H1 (cell line): ENCODE measurements around the gene TMEM14B. TPM values are rescaled to one million over a fixed set of nuclear protein-coding genes. Genes with fewer than 3 reads are reported as not detected.

Source experiments
- CTCF ChIA-PET: fragments of 300-600 bp; sonication (Branson Sonifier 250); formaldehyde crosslinking; loops from one replicate; lab custom pipeline; 2021; ENCODE audit not compliant: partially characterized antibody; lab: Charles Lee
- POLR2A ChIA-PET: fragments of 300-600 bp; sonication (Branson Sonifier 250); formaldehyde crosslinking; loops from one replicate; lab custom pipeline; 2021; ENCODE audit warnings: inconsistent platforms; ENCODE audit not compliant: partially characterized antibody; lab: Charles Lee
- DNase-seq, 2 experiments: peaks; one replicate each; pipeline versions ENCODE4 v3.0.0 to v3.0.0-alpha.2; 2010 to 2022; ENCODE audit warnings: low spot score in 2 of 2, low read depth in 1 of 2, mixed read lengths in 1 of 2
- FAIRE-seq: peaks from 2 replicates; lab custom pipeline; 2011; peaks lifted over from hg19 to GRCh38; lab: Jason Lieb, UNC
- H2AFZ ChIP-seq: 2 replicates; pipeline ENCODE4 v1.8.1; 2012; ENCODE audit warnings: low read length, inconsistent platforms
- H2AK5ac ChIP-seq: 2 replicates; pipeline ENCODE4 v1.6.1; 2013; ENCODE audit warnings: low read depth, low read length
- H2BK120ac ChIP-seq: replicated peaks from 2 replicates; pipeline ENCODE3; 2013; ENCODE audit warnings: low read depth, low read length, inconsistent platforms
- H2BK12ac ChIP-seq: 2 replicates; pipeline ENCODE4 v1.6.1; 2013; ENCODE audit warnings: low read depth, low read length
- H2BK15ac ChIP-seq: 2 replicates; pipeline ENCODE4 v1.6.1; 2013; ENCODE audit warnings: low read length
- H2BK20ac ChIP-seq: 2 replicates; pipeline ENCODE4 v1.6.1; 2013; ENCODE audit warnings: low read length
- H2BK5ac ChIP-seq: 2 replicates; pipeline ENCODE4 v1.6.1; 2013; ENCODE audit warnings: low read depth, low read length
- H3K14ac ChIP-seq: 2 replicates; pipeline ENCODE4 v1.6.1; 2013; ENCODE audit warnings: inconsistent platforms; ENCODE audit not compliant: insufficient read length
- H3K18ac ChIP-seq: 2 replicates; pipeline ENCODE4 v1.6.1; 2013; ENCODE audit warnings: low read length; ENCODE audit errors: extremely low read depth
- H3K23ac ChIP-seq: 2 replicates; pipeline ENCODE4 v1.6.1; 2013; ENCODE audit warnings: inconsistent platforms; ENCODE audit not compliant: insufficient read length
- H3K23me2 ChIP-seq: 2 replicates; pipeline ENCODE4 v1.6.1; 2013; ENCODE audit warnings: low read depth, low read length
- H3K27ac ChIP-seq: 2 replicates; pipeline ENCODE4 v1.6.1; 2011; ENCODE audit warnings: low read depth, low read length, inconsistent platforms
- H3K27me3 ChIP-seq, 4 experiments: replicated peaks in 1 of 4; 1 replicate in 1 of 4; 2 replicates in 3 of 4; pipeline versions ENCODE4 v1.6.1 to v1.8.1; 2011 to 2013; ENCODE audit warnings: low read length in 3 of 4, mild to moderate bottlenecking in 3 of 4, inconsistent platforms in 2 of 4, mixed read lengths in 2 of 4, moderate library complexity in 1 of 4; ENCODE audit not compliant: control insufficient read depth in 3 of 4, insufficient read depth in 3 of 4; ENCODE audit errors: extremely low read depth in 1 of 4
- H3K36me3 ChIP-seq, 4 experiments: 2 replicates each; pipeline versions ENCODE4 v1.6.1 to v1.8.1; 2011 to 2013; ENCODE audit warnings: mild to moderate bottlenecking in 4 of 4, low read length in 3 of 4, moderate library complexity in 2 of 4, control low read depth in 1 of 4, inconsistent platforms in 1 of 4; ENCODE audit not compliant: insufficient read depth in 4 of 4, control insufficient read depth in 2 of 4
- H3K4ac ChIP-seq: replicated peaks from 2 replicates; pipeline ENCODE3; 2013; ENCODE audit warnings: low read length, low read depth, mixed read lengths, inconsistent platforms; ENCODE audit not compliant: insufficient read length
- H3K4me1 ChIP-seq, 4 experiments: replicated peaks in 1 of 4; 1 replicate in 1 of 4; 2 replicates in 3 of 4; pipeline versions ENCODE4 v1.6.1 to v1.8.1; 2011 to 2013; ENCODE audit warnings: low read length in 3 of 4, inconsistent platforms in 2 of 4, mixed read lengths in 1 of 4; ENCODE audit not compliant: insufficient read depth in 4 of 4, control insufficient read depth in 3 of 4
- H3K4me2 ChIP-seq, 2 experiments: 2 replicates each; pipeline versions ENCODE4 v1.6.1 to v1.8.1; 2011 to 2013; ENCODE audit warnings: low read depth in 2 of 2, low read length in 2 of 2, control low read depth in 1 of 2, inconsistent platforms in 1 of 2, mild to moderate bottlenecking in 1 of 2; ENCODE audit not compliant: insufficient read depth in 1 of 2
- H3K4me3 ChIP-seq, 4 experiments: fragments of 200-600, 300-600 bp in 1 of 4; sonication (generic), shearing (Covaris generic), sonication (Bioruptor Twin) in 1 of 4; 2 replicates each; pipeline versions ENCODE4 v1.5.1 to v1.8.1; 2011 to 2016; ENCODE audit warnings: low read length in 4 of 4, low read depth in 3 of 4, control low read depth in 2 of 4, inconsistent platforms in 2 of 4, mild to moderate bottlenecking in 2 of 4, mixed read lengths in 1 of 4, moderate library complexity in 1 of 4; ENCODE audit not compliant: insufficient read depth in 2 of 4; ENCODE audit errors: extremely low read depth in 1 of 4
- H3K56ac ChIP-seq: replicated peaks from 2 replicates; pipeline ENCODE3; 2013; ENCODE audit warnings: low read depth, mild to moderate bottlenecking, mixed read lengths, low read length, inconsistent platforms; ENCODE audit not compliant: insufficient read length
- H3K79me1 ChIP-seq: 2 replicates; pipeline ENCODE4 v1.6.1; 2013; ENCODE audit warnings: low read depth, low read length, control low read depth
- H3K79me2 ChIP-seq, 2 experiments: 2 replicates each; pipeline versions ENCODE4 v1.6.1 to v1.8.1; 2012 to 2013; ENCODE audit warnings: low read length in 2 of 2, mild to moderate bottlenecking in 2 of 2, inconsistent platforms in 1 of 2; ENCODE audit not compliant: insufficient read depth in 2 of 2, control insufficient read depth in 1 of 2
- H3K9ac ChIP-seq, 4 experiments: replicated peaks in 1 of 4; 1 replicate in 1 of 4; 2 replicates in 3 of 4; pipeline versions ENCODE4 v1.6.1 to v1.8.1; 2011 to 2013; ENCODE audit warnings: low read depth in 3 of 4, low read length in 3 of 4, control low read depth in 2 of 4, mild to moderate bottlenecking in 2 of 4, moderate library complexity in 2 of 4, inconsistent platforms in 1 of 4; ENCODE audit errors: extremely low read depth in 1 of 4
- H3K9me3 ChIP-seq, 2 experiments: 2 replicates each; pipeline versions ENCODE4 v1.6.1 to v1.8.1; 2012 to 2013; ENCODE audit warnings: mild to moderate bottlenecking in 2 of 2, moderate library complexity in 2 of 2, control low read depth in 1 of 2, inconsistent platforms in 1 of 2, low read depth in 1 of 2, low read length in 1 of 2, mixed read lengths in 1 of 2; ENCODE audit not compliant: insufficient read depth in 2 of 2
- H4K20me1 ChIP-seq, 2 experiments: replicated peaks in 1 of 2; 2 replicates each; pipeline versions ENCODE3 to v1.8.1; 2011 to 2013; ENCODE audit warnings: inconsistent platforms in 2 of 2, low read length in 2 of 2, mild to moderate bottlenecking in 1 of 2; ENCODE audit not compliant: insufficient read depth in 2 of 2, control insufficient read depth in 1 of 2
- H4K5ac ChIP-seq: 2 replicates; pipeline ENCODE4 v1.6.1; 2013; ENCODE audit warnings: low read length, low read depth, mixed read lengths, inconsistent platforms; ENCODE audit not compliant: insufficient read length
- H4K8ac ChIP-seq: 2 replicates; pipeline ENCODE4 v1.8.0; 2013; ENCODE audit warnings: mild to moderate bottlenecking, moderate library complexity, low read length, inconsistent platforms; ENCODE audit not compliant: insufficient read depth; ENCODE audit errors: extremely low read depth
- H4K91ac ChIP-seq: replicated peaks from 2 replicates; pipeline ENCODE3; 2013; ENCODE audit warnings: low read length, mixed read lengths, inconsistent platforms; ENCODE audit not compliant: insufficient read length
- BACH1 ChIP-seq: IDR thresholded peaks from 2 replicates; pipeline ENCODE4 v1.6.1; 2012; ENCODE audit warnings: low read length, improper control_type of control experiment
- CHD1 ChIP-seq: IDR thresholded peaks from 2 replicates; pipeline ENCODE4 v1.6.1; 2012; ENCODE audit warnings: low read depth, low read length, improper control_type of control experiment
- JUND ChIP-seq: IDR thresholded peaks from 2 replicates; pipeline ENCODE4 v1.6.1; 2011; ENCODE audit warnings: mild to moderate bottlenecking, improper control_type of control experiment, low read length
- KDM1A ChIP-seq: fragments of 200-600, 300-600 bp; sonication (generic); IDR thresholded peaks from 2 replicates; pipeline ENCODE4 v1.7.1; 2016; ENCODE audit warnings: mild to moderate bottlenecking, low read length, borderline replicate concordance
- RNF2 ChIP-seq: fragments of 200-900, 300-1000 bp; sonication (generic); IDR thresholded peaks from 2 replicates; pipeline ENCODE4 v1.7.1; 2016; ENCODE audit warnings: borderline replicate concordance, low read depth, mild to moderate bottlenecking, antibody characterized with exemption, low read length; ENCODE audit not compliant: poor library complexity, severe bottlenecking; ENCODE audit errors: missing control alignments
- SRF ChIP-seq: IDR thresholded peaks from 2 replicates; pipeline ENCODE4 v1.6.1; 2011; ENCODE audit warnings: mild to moderate bottlenecking, low read depth, low read length, moderate library complexity
- TAF1 ChIP-seq: IDR thresholded peaks from 2 replicates; pipeline ENCODE4 v1.6.1; 2011; ENCODE audit warnings: mild to moderate bottlenecking, low read depth, low read length
- TAF7 ChIP-seq: optimal IDR thresholded peaks from 2 replicates; pipeline ENCODE3; 2011; ENCODE audit warnings: low read depth, mild to moderate bottlenecking, inconsistent platforms, low read length, moderate library complexity, borderline replicate concordance
- TEAD4 ChIP-seq: IDR thresholded peaks from 2 replicates; pipeline ENCODE4 v1.6.1; 2012; ENCODE audit warnings: low read depth, low read length, inconsistent platforms, mixed read lengths
- USF2 ChIP-seq: IDR thresholded peaks from 2 replicates; pipeline ENCODE4 v1.6.1; 2011; ENCODE audit warnings: low read length, improper control_type of control experiment
- WGBS, 2 experiments: shearing (Covaris generic) in 1 of 2; methylation state at CpG; one replicate each; pipeline versions ENCODE4 v1.1.6 to v1.1.7; 2013 to 2015; ENCODE audit warnings: low lambda C conversion rate in 2 of 2, mixed read lengths in 2 of 2, inconsistent platforms in 1 of 2, low coverage in 1 of 2, missing lambda C conversion rate in 1 of 2; ENCODE audit not compliant: insufficient replicate concordance in 2 of 2, insufficient coverage in 1 of 2, insufficient read length in 1 of 2; ENCODE audit errors: extremely low coverage in 1 of 2, missing lambda C conversion rate in 1 of 2; 5-methylcytosine and 5-hydroxymethylcytosine counted together
- polyA plus RNA-seq, 7 experiments: library from polyadenylated mRNA; depleted of rRNA in 3 of 7; stranded (reverse) in 5 of 7; unstranded in 2 of 7; fragments of >200 nt in 5 of 7; fragments of 200-250 nt in 2 of 7; gene quantifications; 1 replicate in 5 of 7; 2 replicates in 1 of 7; 4 replicates in 1 of 7; pipeline versions ENCODE4 v1.2.1 to v1.2.3, GENCODE V29; 2011 to 2013; ENCODE audit warnings: missing spikeins in 2 of 7, mixed read lengths in 2 of 7
- total RNA-seq: library from RNA; stranded (reverse); fragmentation: NEBNext Ultra II Directional; extraction: Animal tissue kit (Norgen Biotek cat#: 25700); gene quantifications from 2 replicates; pipeline ENCODE4 v1.2.1, GENCODE V29; 2021

TMEM14B gene
- total and polyA plus RNA-seq, 2 of the 8 experiments (the other 6 are each of a cell fraction or from before 2014, with no cell fraction given) = 84.6 to 109 TPM

DNA sequence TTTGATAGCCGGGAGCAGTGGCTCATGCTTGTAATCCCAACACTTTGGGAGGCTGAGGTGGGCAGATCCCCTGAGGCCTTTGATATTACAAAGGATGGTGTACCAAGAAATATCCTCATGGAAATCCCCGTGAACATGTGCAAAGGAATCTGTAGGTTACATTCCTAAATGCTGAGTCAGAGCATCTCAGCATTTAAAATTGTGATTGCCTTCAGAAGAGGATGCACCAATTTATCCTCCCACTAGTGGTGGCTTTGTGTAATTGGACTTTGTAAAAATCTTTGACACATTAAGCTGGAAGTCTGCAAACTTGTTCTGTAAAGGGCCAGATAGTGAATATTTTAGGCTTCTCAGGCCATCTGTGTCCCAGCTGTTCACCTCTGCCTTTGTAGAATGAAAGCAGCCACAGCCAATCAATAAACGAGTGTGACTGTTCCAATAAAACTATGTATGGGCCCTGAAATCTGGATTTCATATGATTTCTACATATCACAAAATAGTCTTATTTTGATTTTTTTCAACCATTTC, 11.8 kb downstream of the TMEM14B start:
- Histone ChIP-seq H2BK20ac (no peak overlapping the region), H4K8ac (no peak overlapping the region), H2BK120ac (no peak overlapping the region), H3K79me1 (peaks cover 5% of the 10 kb centered on the region; the same call in 1 of the 2 replicates), H3K27ac (no peak overlapping the region), H3K27me3 (no peaks in the 10 kb centered on the region), H3K14ac (no peak overlapping the region), H2BK5ac (no peak overlapping the region), H2AFZ (no peak overlapping the region), H3K23ac (no peak overlapping the region), H3K9ac (no peak overlapping the region), H3K56ac (no peak overlapping the region), H4K20me1 (peaks cover 7 to 10% of the 10 kb centered on the region in 2 experiments), H3K4ac (no peak overlapping the region), H3K4me2 (no peak overlapping the region), H3K4me1 (no peaks in the 10 kb centered on the region; a peak in 1 of 7 replicates), H4K91ac (no peak overlapping the region), H2AK5ac (no peak overlapping the region), H2BK12ac (no peak overlapping the region), H3K23me2 (no peaks in the 10 kb centered on the region), H3K18ac (no peak overlapping the region), H3K79me2 (peaks cover 0 to 20% of the 10 kb centered on the region in 2 experiments; a peak in 3 of 4 replicates), H3K9me3 (no peaks in the 10 kb centered on the region), H2BK15ac (no peak overlapping the region), H3K4me3 (no peak overlapping the region), H4K5ac (no peak overlapping the region), H3K36me3 (peaks cover 2 to 31% (median 18%) of the 10 kb centered on the region in 4 experiments; a peak in 6 of 8 replicates)
- CTCF ChIA-PET = interaction anchor here (0.6 to 5.1 kb wide), 20 partner anchors 11 to 305 kb away, joined by 3 to 32 read pairs (median 4); partner anchors contain the start of gene TMEM14B
- peak; percentile 72 for FAIRE-seq
- WGBS, 2 experiments = 81% methylated on average over 3 of the region's 3 CpGs; no CpG with 5 or more reads in 1 of the 2 experiments
- no peak for DNase-seq
- POLR2A ChIA-PET = interaction anchor here (1.5 to 4.4 kb wide), 2 partner anchors 11 to 100 kb away, joined by 4 to 32 read pairs; partner anchors contain the start of gene TMEM14B
- no peak for TF ChIP-seq SRF
- peak; percentile 38; the same call in 1 of the 2 replicates for TF ChIP-seq TEAD4
- TF ChIP-seq CHD1 = no peak
- peak; percentile 95 for TF ChIP-seq JUND
- TF ChIP-seq TAF1 = no peak
- TF ChIP-seq KDM1A = no peak
- no peak for TF ChIP-seq USF2
- TF ChIP-seq TAF7 = no peak
- TF ChIP-seq RNF2 = no peak
- peak; percentile 93 for TF ChIP-seq BACH1
